Omental fat pad (tissue), 4 donors: ENCODE data around the gene MYLK. TPM values are rescaled to one million over a fixed set of nuclear protein-coding genes. Genes with fewer than 3 reads are reported as not detected.

Experiments used
- ATAC-seq: fragments of 150-250 bp; one replicate; pipeline ENCODE4 v1.9.1; 2016; ENCODE audit warnings: mild to moderate bottlenecking, moderate library complexity; ENCODE audit not compliant: low FRiP score
- DNase-seq: peaks from one replicate; pipeline ENCODE4 v3.0.0-alpha.2; 2019; ENCODE audit warnings: low spot score
- CTCF ChIP-seq, 3 donors: fragments of 450-650 bp; IDR thresholded peaks; one replicate each; pipeline ENCODE4 v1.5.1; 2016 to 2017; ENCODE audit warnings: antibody characterized with exemption in 3 of 3, mild to moderate bottlenecking in 3 of 3, moderate library complexity in 2 of 3
- total RNA-seq, 4 donors: library from RNA; depleted of rRNA; stranded (reverse); fragments of >200 nt; gene quantifications; one replicate each; pipeline ENCODE4 v1.1.0, GENCODE V29; 2016

MYLK gene
- total RNA-seq, 4 donors from 2014 or later = 26.8 to 188 (median 56.9) TPM

- no peak for DNase-seq
- no peak for TF ChIP-seq CTCF (IDR thresholded peaks at IDR 0.05)
- ATAC-seq = no peak
Observed at GRCh38 chr3:123783050-123783689, 101.0 kb downstream of the MYLK start.

GRCh38 chr3:123782488-123782887, 101.6 kb downstream of the MYLK start:
- ATAC-seq (no peak), DNase-seq (no peak)
- TF ChIP-seq CTCF (IDR thresholded peaks at IDR 0.05) = no peak

- ATAC-seq = no peak
- no peak for TF ChIP-seq CTCF (IDR thresholded peaks at IDR 0.05)
- DNase-seq = no peak
Observed at GRCh38 chr3:123781571-123782275, 102.4 kb downstream of the MYLK start.

- ATAC-seq (no peak), DNase-seq (no peak)
- no peak for TF ChIP-seq CTCF (IDR thresholded peaks at IDR 0.05)
Observed at GRCh38 chr3:123781138-123781537, 103.0 kb downstream of the MYLK start.

GRCh38 chr3:123780656-123781055, 103.5 kb downstream of the MYLK start:
- DNase-seq (no peak), ATAC-seq (no peak)
- no peak for TF ChIP-seq CTCF (IDR thresholded peaks at IDR 0.05)

GRCh38 chr3:123779655-123780231, 104.4 kb downstream of the MYLK start:
- no peak for TF ChIP-seq CTCF (IDR thresholded peaks at IDR 0.05)
- DNase-seq (no peak), ATAC-seq (no peak)
